ENCODE measurements around the gene USP22.
"Not testable (repeated sequence)": the region's sequence is repeated elsewhere in the genome, so short reads cannot be mapped to it uniquely, and the experiment has no call there.

Gene USP22

DNA sequence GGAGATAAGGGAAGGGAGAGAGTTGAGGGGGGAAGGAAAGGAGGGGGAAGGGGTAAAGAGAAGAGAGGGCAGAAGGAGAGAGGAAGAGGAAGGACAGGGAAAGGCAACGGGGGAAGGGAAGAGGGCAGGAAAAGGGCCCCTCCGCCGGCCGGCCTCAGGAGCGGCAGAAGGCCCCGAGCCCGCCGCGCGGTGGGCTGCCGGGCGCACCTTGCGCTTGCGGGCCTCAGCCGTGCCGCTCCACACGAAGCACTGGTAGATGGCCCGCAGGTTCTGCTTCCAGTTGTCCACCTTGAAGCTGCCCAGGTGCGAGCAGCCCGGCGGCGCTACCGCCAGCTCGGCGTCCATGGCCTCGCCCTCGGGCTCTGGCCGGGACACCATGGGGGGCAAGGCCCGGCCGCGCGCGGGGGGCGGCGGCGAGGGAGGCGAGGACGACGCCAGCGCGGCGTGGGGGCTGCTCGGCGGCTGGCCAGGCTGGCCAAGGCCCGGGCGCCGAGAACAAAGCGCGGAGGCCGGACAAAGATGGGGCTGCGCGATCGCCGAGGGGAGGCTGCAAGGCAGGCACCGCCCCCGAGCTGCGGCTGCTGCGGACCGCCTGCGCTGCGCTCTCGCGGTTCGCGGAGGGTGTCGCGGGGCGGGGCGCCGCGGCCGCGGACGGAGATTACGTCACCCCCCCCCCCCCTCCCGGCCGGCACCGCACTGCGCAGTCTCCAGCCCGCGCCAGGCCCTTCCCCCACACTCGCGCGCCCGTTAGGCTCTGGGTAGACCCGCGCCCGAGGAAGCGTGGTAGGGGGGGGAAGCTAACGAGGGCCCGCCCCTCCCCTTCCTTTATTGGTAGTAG is at the start of gene USP22:
Gene USP22 (minus strand): TSS at position 554 of the 838 bp plus-strand sequence. CDS start 176 bp downstream, at position 378.
- peak in 1 of 4 experiments; percentile 89 for DNase-seq (ENCODE audit: low read depth in 4 of 4, low spot score in 1 of 4)

DNA sequence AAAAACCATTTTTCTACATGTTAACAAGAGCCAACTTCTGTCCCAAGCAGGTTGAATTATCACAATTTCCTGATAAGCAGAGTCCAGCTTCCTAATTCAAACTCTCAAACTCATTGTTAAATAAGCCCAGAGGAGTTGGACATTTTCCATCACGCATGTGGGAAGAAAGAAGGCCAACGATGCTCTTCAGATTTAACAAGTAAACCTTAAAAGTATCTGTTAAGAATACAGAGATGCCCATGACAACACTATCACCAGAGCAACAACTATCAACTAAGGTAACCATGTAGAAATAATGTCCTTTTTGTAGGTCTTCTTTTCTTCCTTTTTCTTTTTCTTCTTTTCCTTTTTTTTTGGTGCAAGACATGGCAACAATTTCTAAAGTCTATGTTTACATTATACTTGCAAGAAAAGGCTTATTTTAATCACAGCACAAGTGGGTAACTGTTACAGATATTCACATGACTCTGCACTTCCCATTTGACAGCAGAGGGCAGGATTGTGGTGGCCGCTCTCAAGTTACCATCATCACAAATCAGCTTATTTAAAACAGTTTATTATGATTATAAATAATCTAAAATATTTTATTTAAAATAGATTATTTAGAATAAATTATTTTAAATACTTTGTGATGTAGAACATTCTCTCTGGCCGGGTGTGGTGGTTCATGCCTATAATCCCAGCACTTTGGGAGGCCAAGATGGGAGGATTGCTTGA is 48.2 kb upstream of the USP22 start:
- DNase-seq (ENCODE audit: low read depth in 4 of 4, low spot score in 1 of 4) = no peak

DNA sequence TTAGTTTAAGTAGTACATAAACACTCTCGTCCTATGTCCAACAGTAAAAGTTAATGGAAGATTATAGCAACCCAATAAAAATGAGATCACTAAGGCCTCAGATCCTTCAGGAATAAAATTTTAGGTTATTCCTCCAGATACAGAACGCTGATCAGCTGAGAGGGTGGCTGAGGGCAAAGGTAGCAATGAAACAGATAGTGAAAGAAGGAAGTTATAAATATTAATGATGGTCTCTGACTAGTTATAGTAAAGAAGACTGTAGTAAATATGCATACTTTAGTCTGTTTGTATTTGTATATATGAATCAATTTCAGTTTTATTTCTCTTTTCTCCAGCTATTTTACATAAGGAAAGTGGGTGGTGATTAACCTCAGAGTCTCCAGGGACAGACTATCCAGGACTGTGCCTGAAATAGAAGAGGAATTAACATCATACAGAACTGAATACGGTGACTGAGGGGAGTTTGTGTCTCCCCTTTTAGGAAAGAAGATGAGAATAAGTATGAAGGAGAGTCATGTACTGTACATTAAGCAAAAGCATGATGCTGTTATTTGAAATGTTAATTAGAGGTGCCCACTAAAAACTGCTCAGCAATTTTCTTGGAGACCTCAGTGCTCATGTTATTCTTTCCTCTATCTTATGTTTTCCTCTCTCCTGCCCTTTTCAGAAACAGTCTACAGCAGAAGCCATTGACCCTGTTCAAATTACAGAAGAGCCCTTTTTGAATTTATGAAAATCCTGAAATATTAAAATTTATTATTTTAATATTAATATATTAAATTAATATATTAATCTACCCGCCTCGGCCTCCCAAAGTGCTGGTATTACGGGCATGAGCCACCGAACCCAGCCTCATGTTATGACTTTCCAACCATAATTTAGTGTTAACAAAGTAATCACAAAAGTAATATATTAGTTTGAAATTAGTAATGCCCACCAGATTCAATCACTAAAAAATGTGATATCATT is 47.4 kb upstream of the USP22 start:
- no peak for DNase-seq (ENCODE audit: low read depth in 4 of 4, low spot score in 1 of 4)

DNA sequence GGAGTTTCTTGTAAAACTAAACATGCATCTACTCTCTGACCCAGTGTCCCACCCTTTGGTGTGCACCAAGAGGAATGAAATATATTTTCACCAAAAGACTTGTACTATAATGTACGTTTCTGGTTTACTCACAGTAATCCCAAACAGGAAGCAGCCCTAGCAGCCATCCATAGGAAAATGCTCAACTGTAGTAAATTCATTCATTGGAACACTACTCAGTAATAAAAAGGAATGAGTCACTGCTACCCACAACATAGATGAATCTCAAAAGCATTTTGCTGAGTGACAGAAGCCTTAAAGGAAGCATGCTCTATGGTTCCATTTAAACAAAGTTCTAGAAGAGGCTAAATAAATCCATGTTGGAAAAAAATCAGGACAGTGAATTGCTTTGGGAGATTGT is 46.3 kb upstream of the USP22 start:
- DNase-seq (ENCODE audit: low read depth in 4 of 4, low spot score in 1 of 4) = no peak

DNA sequence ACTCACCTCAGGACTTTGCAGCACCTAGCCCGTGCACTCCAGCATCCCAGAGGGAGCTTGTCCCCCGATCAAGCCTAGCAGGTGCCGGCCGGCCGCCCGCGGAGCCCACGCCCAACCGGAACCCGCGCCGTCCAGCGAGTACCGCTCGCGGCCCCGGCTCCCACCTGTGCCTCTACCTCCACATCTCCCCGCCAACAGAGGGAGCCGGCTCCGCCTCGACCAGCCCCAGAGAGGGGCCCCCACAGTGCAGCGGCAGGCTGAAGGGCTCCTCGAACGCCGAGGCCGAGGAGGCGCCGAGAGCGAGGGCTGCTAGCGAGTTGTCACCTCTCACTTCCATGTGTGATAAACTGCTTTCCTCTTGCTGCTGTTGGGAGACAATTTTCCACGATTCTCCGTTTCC is 42.9 kb upstream of the USP22 start:
- DNase-seq (ENCODE audit: low read depth in 4 of 4, low spot score in 1 of 4) = no peak

DNA sequence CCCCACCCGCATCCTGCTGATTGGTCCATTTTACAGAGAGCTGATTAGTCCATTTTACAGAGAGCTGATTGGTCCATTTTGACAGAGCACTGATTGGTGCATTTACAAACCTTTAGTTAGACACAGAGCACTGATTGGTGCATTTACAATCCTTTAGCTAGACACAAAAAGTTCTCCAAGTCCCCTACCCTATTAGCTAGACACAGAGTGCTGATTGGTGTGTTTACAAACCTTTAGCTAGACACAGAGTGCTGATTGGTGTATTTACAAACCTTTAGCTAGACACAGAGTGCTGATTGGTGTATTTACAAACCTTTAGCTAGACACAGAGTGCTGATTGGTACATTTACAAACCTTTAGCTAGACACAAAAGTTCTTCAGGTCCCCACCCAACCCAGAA is 42.5 kb upstream of the USP22 start:
- DNase-seq (ENCODE audit: low read depth in 4 of 4, low spot score in 1 of 4) = not testable (repeated sequence)

DNA sequence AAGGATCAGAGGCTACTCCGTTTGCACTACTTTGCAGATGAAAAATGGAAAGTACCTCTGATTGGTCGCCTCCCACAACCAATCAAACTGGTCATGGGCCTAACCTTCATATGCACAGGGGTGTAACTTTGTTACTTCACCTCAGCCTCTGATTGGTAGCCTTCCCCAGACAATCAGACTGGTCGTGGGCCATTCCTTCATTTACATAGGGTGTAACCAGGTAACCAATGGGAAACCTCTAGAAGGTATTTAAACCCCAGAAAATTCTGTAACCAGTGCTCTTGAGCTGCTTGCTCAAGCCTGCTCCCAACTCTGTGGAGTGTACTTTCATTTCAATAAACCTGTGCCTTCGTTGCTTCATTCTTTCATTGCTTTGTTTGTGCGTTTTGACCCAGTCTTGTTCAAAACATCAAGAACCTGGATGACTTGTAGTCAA is 39.2 kb upstream of the USP22 start:
- no peak for DNase-seq (ENCODE audit: low read depth in 4 of 4, low spot score in 1 of 4)

DNA sequence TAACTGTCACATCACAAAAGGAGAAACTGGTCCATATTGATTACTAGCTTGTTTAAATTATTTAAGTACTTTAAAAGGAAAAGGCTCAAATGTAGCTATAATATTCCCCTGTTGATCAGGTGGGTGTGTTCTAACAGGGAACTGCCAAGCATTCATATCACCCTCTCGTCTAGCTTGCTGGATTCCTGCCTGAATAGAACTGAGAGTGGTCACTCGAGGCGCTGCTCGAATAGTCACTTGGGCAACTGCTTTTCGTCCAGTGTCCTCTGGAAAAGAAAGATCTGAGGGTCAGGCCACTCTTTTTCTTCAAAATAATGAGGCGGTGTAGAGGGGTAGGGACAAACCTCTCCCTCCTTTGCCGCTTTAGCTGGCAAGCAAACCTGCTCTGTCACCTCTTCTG is 36.4 kb upstream of the USP22 start:
- no peak for DNase-seq (ENCODE audit: low read depth in 4 of 4, low spot score in 1 of 4)

DNA sequence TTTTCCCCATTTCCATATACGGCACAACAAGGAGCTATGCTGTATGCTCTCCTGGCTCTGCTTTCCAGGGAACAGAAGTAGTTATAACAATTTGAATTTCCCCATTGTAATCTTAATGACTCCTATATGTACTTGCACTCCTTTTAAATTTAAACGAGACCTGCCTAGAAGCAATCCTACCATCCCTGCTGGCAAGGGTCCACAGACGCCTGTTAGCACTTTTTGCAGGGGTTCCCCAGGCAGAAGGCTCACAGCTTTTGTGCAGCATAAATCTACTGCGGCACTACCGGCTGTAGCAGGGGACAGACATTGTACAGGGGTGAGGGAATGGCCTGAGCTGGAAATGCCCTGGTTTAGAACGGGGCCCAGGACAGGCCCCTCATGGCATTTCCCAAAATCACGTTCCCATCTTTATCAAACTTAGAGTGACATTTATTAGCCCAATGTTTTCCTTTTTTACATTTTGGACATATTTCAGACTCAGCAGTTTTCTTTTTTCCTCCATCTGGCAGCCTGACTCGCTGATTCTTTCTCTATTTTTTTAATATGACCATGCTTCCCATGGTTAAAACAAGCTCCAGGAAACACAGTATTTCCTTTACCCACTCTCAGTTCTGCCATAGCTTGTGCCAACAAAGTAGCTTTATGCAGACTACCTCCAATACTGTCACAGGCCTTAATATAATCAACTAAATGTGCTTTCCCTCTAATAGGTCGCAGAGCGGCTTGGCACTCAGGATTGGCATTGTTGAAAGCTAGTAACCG is 35.4 kb upstream of the USP22 start:
- no peak for DNase-seq (ENCODE audit: low read depth in 4 of 4, low spot score in 1 of 4)

DNA sequence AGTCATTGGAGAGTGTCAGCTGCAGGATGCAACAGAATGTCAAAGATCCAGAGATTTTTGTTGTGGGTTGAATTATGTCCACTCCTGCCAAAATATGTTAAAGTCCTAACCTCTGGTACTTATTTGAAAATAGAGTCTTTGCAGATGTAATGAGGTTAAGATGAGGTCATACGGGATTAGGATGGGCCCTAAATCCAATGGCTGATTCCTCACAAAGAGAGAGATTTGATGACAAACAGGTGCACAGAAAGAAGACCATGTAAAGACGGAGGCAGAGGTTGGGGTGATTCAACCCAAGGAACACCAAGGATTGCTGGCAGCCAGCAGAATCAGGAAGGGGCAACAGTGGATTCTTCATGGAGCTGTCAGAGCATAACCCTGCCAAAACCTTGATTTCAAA is 34.5 kb upstream of the USP22 start:
- no peak for DNase-seq (ENCODE audit: low read depth in 4 of 4, low spot score in 1 of 4)

DNA sequence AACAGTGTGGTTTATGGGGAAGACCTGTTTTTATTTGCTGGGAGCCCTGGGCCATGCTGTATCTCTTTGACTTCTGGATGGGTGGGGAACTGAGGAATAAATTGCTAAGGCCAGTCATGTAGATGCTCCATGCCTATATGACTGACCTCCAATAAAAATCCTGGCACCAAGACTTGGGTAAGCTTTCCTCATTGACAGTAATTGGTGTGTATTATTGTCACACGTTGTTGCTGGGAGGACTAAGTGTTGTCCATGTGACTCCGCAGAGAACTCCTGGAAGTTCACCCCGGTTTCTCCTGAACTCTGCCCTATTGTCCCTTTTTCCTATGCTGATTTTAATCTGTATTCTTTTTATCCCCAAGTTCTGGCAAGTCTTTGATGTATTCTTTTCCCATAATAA is 33.4 kb upstream of the USP22 start:
- no peak for DNase-seq (ENCODE audit: low read depth in 4 of 4, low spot score in 1 of 4)

DNA sequence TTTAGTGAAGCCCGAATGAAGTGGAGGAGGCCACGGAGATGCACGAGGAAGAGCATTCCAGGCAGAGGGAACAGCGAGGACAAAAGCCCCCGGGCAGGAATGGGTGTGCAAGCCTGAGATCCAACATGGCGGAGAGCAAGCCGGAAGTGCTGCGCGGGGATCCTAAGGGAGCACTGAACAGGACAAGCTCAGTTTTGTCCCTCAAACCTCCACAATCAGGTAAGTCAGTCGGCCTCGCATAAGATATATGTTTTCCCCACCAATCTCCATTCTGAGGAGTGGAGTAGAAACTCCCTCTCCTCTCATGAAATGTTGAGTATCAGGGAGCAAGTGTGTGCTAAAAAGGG is 32.9 kb upstream of the USP22 start:
- no peak for DNase-seq (ENCODE audit: low read depth in 4 of 4, low spot score in 1 of 4)

DNA sequence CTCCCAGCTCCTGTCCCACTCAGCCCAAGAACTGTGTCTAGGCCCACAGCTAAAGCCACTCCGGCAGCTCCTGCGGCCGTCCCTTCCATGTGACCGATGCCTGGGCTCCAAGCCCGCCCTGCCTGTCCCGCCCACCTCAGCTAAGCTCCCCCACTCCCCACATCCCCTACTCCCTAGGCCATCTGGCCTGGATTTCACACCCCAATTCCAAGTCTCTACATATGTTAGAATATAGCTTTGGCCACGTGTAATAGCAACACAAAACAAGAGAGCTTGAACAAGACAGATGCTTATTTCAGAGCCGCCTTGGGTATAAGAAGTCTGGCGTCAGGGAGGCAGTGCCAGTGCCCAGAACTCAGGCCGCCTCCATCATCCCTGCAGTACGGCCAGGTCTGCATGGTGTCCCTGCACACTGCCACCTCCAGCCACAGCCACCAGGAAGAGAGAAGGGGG is 30.0 kb upstream of the USP22 start:
- no peak for DNase-seq (ENCODE audit: low read depth in 4 of 4, low spot score in 1 of 4)

DNA sequence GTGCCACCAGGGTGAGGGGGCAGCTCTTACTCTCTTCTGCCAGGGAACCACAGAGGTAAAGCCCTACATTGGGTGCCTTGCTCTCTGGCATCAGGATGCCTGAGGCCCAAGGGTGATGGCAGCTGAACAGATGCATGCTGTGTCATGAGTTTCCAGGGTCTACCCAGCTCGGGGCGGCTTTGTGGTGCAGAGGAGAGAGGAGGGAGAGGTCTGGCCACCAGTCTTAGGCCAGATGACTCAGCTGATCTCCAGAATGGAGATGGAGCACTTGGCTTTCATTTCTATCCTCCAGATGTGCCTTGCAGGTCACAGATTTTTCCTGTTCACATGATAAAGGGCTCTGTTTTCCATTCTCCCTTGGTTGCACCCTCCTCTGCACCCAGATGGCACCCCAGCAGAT is 23.6 kb upstream of the USP22 start:
- no peak for DNase-seq (ENCODE audit: low read depth in 4 of 4, low spot score in 1 of 4)

DNA sequence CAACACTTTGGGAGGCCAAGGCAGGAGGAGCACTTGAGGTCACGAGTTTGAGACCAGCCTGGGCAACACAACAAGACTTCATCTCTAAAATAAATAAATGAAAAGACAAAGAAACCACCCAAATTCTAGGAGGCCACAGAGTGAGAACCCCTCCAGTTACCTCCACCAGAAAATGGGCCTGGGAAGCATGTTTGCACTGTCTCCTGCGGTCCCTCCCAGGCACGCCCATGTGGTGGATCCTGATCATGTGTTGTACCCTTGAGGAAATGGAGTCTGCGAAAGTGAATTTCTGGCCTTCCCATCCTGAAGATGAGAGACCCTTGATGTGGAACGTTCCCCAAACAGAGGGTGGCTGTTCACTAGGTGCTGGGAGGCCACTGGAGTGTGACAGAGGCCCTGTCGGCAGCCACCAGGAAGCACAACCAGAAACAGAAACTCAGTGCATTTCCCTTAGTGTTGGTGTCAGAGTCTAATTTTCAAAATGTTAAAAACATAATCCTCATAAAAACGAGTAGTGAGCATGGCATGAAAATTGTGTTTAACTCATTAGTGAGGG is 19.2 kb upstream of the USP22 start:
- DNase-seq (ENCODE audit: low read depth in 4 of 4, low spot score in 1 of 4) = no peak

DNA sequence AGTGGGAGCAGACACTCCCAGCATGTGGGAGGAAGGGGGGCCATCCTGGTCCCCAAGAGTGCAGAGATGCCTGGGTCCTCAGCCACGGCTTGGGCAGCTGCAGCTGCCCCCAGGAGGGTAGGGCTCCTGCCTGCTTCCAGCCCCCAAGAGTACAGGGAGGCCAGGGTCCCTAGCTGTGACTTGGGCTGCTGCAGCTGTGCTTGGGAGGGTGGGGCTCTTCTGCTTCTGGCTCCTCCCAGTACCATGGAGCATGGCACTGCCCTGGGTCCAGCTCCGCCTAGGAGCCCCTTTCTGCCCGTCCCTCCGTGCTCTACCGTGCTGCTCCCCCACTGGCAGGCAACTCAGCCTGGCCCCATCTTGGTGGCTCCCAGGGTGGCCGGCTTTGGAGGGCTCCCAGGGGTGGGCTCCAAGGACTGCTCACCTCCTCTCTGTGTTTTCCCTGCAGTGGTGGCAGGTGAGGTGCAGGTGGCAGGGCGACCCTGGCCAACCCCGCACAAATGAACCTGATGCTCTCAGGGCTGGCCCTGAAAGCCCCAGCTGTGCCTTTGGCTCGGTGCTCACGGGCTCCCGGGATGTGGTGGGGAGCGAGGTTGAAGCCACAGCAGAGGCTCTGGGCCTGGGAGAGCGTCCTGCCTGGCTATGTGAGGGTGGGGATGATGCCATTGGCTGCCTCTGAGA is 18.5 kb upstream of the USP22 start:
- DNase-seq (ENCODE audit: low read depth in 4 of 4, low spot score in 1 of 4) = no peak

DNA sequence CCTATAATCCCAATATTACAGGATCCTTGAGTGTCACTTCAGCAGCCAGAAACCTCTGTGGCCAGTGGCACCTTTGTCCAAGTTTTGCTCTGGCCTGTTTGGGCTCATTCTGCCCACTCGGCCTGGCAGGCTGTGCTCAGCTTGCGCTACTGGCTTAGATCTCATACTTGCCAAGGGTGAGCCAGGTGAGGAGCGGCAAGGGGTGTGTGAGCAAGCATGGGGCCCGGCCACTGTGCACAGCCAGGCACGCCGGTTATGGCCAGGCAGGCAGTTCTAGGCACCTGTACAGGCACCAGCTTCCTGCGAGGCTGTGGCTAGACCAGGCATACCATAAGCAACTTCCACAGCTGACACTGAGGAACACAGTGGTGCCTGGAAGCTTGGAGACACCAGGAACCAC is 16.9 kb upstream of the USP22 start:
- no peak for DNase-seq (ENCODE audit: low read depth in 4 of 4, low spot score in 1 of 4)

DNA sequence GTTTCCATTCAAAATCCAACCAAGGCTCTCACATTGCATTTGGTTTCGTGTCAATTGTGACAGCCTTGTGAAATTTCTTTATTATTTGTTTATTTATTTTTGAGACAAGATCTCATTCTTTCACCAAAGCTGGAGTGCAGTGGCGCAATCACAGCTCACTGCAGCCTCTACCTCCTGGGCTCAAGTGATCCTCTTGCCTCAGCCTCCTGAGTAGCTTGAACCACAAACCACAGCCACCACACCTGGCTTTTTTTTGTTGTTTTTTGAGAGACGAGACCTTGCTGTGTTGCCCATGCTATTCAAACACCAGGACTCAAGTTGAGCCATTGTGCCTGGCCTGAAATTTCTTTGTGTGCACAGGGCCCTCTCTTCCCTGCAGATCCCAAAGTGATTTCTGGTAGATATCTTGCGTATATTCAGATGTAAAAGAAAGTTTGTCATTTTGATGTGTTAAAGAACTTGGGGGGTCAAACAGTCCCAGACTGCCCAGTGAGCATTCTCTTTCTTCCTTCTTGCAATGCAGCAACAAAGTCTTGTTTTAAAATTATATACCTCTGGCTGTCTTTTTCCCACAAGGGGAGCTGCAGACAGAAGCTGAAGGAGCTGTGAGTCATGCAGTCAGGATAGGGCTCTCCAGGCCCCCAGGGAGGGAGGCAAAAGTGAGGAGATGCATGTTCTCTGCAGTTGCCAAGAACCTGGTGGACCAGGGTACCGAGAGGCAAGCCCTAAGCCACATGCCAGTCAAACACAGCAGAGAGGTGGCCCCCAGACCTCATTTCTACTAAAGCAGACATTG is 15.5 kb upstream of the USP22 start:
- DNase-seq (ENCODE audit: low read depth in 4 of 4, low spot score in 1 of 4) = no peak

DNA sequence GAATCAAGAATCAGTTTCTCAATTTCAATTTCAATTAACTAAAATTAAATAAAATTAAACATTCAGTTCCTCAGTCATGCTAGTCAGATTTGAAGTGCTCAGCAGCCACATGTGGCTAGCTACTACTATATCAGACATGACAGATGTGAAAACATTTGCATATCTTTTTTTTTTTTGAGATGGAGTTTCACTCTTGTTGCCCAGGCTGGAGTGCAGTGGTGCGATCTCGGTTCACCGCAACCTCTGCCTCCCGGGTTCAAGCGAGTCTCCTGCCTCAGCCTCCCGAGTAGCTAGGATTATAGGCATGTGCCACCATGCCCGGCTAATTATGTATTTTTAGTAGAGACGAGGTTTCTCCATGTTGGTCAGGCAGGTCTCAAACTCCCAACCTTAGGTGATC is 10.2 kb upstream of the USP22 start:
- DNase-seq (ENCODE audit: low read depth in 4 of 4, low spot score in 1 of 4) = not testable (repeated sequence)

Measured in stimulated activated CD4-positive, alpha-beta T cell treated with anti-CD3 and anti-CD28 coated beads, Interleukin-1b, Interleukin-23, amount 100 ng/mL, for 24 hours (primary cell).